Measurements from ENCODE around the gene KIF19. TPM values are rescaled to one million over a fixed set of nuclear protein-coding genes. Genes with fewer than 3 reads are reported as not detected.
"Not testable (repeated sequence)": the region's sequence is repeated elsewhere in the genome, so short reads cannot be mapped to it uniquely, and the experiment has no call there.

Gene KIF19, protein sequence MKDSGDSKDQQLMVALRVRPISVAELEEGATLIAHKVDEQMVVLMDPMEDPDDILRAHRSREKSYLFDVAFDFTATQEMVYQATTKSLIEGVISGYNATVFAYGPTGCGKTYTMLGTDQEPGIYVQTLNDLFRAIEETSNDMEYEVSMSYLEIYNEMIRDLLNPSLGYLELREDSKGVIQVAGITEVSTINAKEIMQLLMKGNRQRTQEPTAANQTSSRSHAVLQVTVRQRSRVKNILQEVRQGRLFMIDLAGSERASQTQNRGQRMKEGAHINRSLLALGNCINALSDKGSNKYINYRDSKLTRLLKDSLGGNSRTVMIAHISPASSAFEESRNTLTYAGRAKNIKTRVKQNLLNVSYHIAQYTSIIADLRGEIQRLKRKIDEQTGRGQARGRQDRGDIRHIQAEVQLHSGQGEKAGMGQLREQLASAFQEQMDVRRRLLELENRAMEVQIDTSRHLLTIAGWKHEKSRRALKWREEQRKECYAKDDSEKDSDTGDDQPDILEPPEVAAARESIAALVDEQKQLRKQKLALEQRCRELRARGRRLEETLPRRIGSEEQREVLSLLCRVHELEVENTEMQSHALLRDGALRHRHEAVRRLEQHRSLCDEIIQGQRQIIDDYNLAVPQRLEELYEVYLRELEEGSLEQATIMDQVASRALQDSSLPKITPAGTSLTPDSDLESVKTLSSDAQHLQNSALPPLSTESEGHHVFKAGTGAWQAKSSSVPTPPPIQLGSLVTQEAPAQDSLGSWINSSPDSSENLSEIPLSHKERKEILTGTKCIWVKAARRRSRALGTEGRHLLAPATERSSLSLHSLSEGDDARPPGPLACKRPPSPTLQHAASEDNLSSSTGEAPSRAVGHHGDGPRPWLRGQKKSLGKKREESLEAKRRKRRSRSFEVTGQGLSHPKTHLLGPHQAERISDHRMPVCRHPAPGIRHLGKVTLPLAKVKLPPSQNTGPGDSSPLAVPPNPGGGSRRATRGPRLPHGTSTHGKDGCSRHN
- polyA plus RNA-seq (ENCODE audit: insufficient read length in 4 of 4) = 1 to 10 TPM in 3 of 4 donors, under 1 TPM in 1; 0.37 to 1.3 (median 1.1) TPM

- DNase-seq (ENCODE audit: low read depth in 4 of 4, low spot score in 2 of 4) = no peak
These were observed at the start of gene KIF19 for GRCh38 chr17:74325743-74326379. Gene KIF19, plus strand, starts transcription at chr17:74326226. Its CDS starts 124 bp downstream, at chr17:74326350.

- DNase-seq (ENCODE audit: low read depth in 4 of 4, low spot score in 2 of 4) = no peak
These were observed 49.5 kb upstream of the KIF19 start for GRCh38 chr17:74276541-74277009.

DNA sequence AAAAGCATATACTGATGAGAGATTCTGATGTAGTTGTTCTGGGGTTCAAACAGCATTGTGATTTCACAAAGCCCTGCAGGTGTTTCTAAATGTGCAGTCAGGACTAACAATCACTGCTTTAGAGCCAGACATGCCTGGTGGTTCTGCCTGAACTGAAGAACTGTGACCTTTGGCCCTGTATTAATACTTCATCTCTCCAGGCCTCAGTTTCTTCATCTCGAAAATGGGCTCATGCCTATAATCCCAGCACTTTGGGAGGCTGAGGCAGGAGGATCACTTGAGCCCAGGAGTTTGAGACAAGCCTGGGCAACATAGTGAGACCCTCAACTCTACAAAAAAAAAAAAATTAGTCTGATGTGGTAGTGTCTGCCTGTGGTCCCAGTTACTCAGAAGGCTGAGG is 48.1 kb upstream of the KIF19 start:
- DNase-seq (ENCODE audit: low read depth in 4 of 4, low spot score in 2 of 4) = no peak

- not testable (repeated sequence) for DNase-seq (ENCODE audit: low read depth in 4 of 4, low spot score in 2 of 4)
These were observed 46.4 kb upstream of the KIF19 start for GRCh38 chr17:74279617-74280016.

DNA sequence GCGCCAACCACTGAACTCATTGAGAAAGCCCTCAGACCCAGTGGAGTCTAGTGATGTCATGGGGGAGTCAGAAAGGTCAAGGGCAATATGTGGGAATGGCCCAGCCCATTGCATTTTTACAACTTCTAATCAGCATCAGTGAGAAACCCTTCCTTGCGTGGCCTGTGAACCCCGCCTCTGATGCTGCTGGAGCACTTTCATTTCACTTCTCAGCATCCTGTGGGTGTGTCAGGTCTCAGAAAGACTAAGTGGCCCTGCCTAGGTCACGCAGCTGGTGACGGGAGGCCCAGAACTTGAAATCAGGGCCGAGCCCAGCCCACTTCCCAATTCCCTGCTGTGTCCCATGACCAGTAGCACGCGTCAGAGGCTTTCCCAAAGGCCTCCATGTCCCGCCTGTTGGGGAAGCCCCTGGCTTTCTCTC is 45.9 kb upstream of the KIF19 start:
- DNase-seq (ENCODE audit: low read depth in 4 of 4, low spot score in 2 of 4) = no peak

GRCh38 chr17:74281799-74282198 is 44.2 kb upstream of the KIF19 start:
- DNase-seq (ENCODE audit: low read depth in 4 of 4, low spot score in 2 of 4) = no peak

DNA sequence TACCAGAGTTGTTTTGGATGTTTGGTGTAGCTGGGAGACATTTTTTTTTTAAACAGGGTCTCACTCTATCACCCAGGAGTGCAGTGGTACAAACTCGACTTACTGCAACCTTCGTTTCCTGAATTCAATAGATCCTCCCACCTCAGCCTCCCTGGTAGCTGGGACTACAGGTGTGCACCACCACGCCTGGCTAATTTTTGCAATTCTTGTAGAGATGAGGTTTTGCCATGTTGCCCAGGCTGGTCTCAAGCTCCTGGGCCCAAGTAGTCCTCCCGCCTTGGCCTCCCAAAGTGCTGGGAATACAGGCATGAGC is 43.8 kb upstream of the KIF19 start:
- DNase-seq (ENCODE audit: low read depth in 4 of 4, low spot score in 2 of 4) = not testable (repeated sequence)

- DNase-seq (ENCODE audit: low read depth in 4 of 4, low spot score in 2 of 4) = no peak
These were observed 43.2 kb upstream of the KIF19 start for GRCh38 chr17:74282587-74283370.

DNA sequence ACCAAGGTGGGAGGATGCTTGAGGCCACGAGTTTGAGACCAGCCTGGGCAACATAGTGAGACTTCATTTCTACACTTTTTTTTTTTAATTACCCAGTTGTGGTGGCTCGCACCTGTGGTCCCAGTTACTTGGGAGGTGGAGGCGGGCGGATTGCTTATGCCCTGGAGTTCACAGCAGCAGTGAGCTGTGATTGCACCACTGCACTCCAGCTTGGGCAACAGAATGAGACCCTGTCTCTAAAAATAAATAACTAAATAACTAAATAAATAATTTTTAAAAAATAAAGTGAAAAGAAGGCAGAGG is 42.7 kb upstream of the KIF19 start:
- no peak for DNase-seq (ENCODE audit: low read depth in 4 of 4, low spot score in 2 of 4)

- DNase-seq (ENCODE audit: low read depth in 4 of 4, low spot score in 2 of 4) = no peak
These were observed 38.9 kb upstream of the KIF19 start for GRCh38 chr17:74287031-74287602.

DNA sequence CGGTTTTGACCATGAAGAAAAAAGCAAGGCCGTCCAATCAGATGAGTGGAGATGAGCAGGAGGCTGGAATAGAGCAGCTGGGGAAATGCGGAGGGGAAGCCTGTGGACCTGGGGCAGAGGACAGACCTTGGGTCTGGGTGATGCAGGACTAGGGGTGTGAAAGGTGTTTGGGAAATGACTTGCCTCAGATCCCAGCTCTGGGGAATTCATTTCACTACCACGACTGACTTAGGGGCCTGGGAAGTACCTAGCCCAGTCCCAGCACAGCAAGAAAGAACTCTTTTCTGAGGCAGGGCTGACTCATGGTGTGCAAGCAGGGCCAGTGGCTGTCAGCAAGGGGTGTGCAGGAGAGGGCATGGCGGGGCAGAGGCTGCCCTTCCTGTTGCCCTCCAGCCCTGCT is 37.2 kb upstream of the KIF19 start:
- no peak for DNase-seq (ENCODE audit: low read depth in 4 of 4, low spot score in 2 of 4)

GRCh38 chr17:74289688-74290087 is 36.3 kb upstream of the KIF19 start:
- no peak for DNase-seq (ENCODE audit: low read depth in 4 of 4, low spot score in 2 of 4)

- DNase-seq (ENCODE audit: low read depth in 4 of 4, low spot score in 2 of 4) = no peak
These were observed 35.7 kb upstream of the KIF19 start for GRCh38 chr17:74290340-74290739.

- DNase-seq (ENCODE audit: low read depth in 4 of 4, low spot score in 2 of 4) = no peak
These were observed 33.5 kb upstream of the KIF19 start for GRCh38 chr17:74292495-74292894.

DNA sequence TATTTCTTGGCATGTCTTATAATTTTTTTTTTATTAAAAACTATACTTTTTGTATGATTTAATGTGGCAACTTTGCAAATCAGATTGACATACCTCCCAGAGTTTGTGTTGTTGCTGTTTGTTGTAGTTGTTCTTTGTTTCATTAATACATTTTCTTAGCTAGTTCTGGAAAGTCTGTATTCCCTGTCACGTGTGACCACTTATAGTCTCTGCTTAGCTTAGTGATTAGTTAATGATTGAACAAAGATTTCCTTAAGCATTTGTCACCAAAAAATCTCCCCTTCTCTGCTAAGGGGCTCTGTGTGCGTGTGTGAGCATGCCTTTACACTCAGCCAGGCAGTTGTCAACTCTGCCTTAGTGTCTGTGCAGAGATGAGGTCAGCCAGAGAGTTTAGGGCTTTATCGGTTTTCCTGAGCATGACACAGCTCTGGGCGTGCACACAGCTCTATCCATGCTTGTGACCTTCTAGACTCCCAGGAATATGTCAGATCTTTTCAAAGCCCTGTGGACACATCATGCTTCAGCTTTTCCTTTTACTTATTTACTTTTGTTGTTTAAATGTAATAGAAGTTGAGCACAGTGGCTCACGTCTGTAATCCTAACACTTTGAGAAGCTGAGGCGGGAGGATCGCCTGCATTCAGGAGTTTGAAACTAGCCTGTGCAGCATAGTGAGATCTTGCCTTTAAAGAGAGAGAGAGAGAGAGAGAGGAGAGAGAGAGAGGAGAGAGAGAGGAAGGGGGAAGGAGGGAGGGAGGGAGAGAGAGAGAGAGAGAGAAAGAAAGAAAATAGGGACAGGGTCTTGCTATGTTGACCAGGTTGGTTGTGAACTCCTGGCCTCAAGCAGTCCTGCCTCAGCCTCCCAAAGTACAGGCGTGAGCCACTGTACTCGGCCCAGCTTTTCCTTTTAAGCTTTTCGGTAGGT is 30.1 kb upstream of the KIF19 start:
- DNase-seq (ENCODE audit: low read depth in 4 of 4, low spot score in 2 of 4) = no peak

DNA sequence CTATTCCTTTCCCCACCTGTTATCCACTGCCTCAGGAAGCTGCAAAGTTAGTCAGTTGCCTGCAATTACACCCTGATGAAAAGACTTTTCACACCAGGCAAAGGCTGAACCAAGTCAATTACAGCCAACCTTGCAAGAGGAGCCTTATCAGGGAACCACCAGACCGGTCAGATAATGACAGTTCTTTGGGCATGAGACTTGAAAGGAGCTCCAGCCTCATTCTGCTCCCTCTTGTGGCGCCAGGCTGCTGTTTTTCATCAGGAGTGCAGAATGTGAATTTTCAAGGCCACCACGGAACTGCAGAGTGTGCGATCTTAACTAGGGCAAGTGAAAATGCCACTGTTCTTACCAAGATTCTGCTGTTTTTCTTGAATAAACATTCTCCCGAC is 29.5 kb upstream of the KIF19 start:
- no peak for DNase-seq (ENCODE audit: low read depth in 4 of 4, low spot score in 2 of 4)

DNA sequence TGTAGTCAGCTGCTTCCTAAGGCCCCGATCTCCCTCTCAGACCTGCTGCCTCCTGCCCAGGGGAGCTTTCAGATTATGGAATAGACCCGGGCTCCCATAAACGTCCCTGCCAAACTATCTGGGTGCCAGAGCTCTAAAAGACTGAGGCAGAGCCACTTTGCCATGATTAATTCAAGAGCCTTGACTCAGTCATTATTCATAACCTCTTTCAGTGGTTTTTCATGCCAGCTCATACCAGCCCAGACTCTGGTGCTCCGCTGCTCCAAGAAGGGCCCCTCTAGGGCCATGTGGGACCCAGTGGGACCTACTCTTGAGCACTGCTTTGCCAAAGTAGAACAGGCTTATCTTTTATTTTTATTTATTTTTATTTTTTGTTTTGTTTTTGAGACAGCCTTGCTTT is 28.1 kb upstream of the KIF19 start:
- DNase-seq (ENCODE audit: low read depth in 4 of 4, low spot score in 2 of 4) = no peak

DNA sequence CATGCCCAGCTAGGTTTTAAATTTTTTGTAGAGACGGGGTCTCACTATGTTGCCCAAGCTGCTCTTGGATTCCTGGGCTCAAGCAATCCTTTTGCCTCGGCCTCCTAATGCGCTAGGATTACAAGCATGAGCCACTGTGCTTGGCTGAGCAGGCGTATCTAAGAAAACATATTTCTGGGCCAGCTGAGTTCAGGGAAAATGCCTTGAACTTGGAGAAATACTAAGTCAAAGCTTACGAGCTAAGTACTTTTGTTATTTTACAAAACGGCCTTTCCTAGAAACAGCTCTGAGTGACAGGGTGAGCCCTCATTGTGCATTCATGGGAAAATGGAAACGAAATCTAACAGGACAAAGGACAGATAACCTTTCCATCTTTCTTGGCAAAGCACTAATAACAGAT is 27.2 kb upstream of the KIF19 start:
- DNase-seq (ENCODE audit: low read depth in 4 of 4, low spot score in 2 of 4) = no peak

Measured in left renal cortex interstitium (tissue), 4 donors.